Breast epithelium (tissue), 3 donors: ENCODE measurements around the gene PYGO1.

Source experiments
- CTCF ChIP-seq, 3 donors: fragments of 450-650 bp; IDR thresholded peaks; one replicate each; pipeline ENCODE4 v1.5.1; 2016 to 2017; ENCODE audit warnings: antibody characterized with exemption in 3 of 3, mild to moderate bottlenecking in 3 of 3, moderate library complexity in 3 of 3
- POLR2A ChIP-seq: fragments of 450-650 bp; IDR thresholded peaks from one replicate; pipeline ENCODE4 v1.6.1; 2016; ENCODE audit warnings: antibody characterized with exemption, mild to moderate bottlenecking, moderate library complexity

GRCh38 chr15:55637086-55637485 lies 48.9 kb upstream of the PYGO1 start:
- TF ChIP-seq CTCF (IDR thresholded peaks at IDR 0.05) (no peak), POLR2A (no peak)
